Measurements from ENCODE around the gene TARS1. TPM values are rescaled to one million over a fixed set of nuclear protein-coding genes. Genes with fewer than 3 reads are reported as not detected.

TARS1 gene
- total RNA-seq, 4 donors from 2014 or later: 62.8 to 77.6 (median 69.8) TPM

- in situ Hi-C loops (cut with MboI; ENCODE audit: low sequenced_read_pairs in 4 of 4): loop anchor here in 3 of 4 donors (10.0 to 25.0 kb wide), 5 partner anchors 497 to 1903 kb away; partner anchors contain the start of genes DNAJC21 (in 2 of the 3), RXFP3 (in 2 of the 3), C5orf22 (in 1 of the 3) and DROSHA (in 1 of the 3)
- no peak for TF ChIP-seq CTCF (IDR thresholded peaks at IDR 0.05 in 4 of 5, conservative IDR thresholded peaks at IDR 0.05 in 1 of 5)
- TF ChIP-seq POLR2A (IDR thresholded peaks at IDR 0.05): no peak
- H3K36me3 ChIP-seq: no peaks in the 10 kb centered on the region
- peak overlapping the region; percentile 85 to 98 (median 96) for H3K27ac ChIP-seq
- H3K9me3 ChIP-seq: no peaks in the 10 kb centered on the region
- ATAC-seq: no peak
- peak overlapping the region; percentile 70 to 97 (median 88) for H3K4me3 ChIP-seq
- peaks cover 27 to 34% of the 10 kb centered on the region in 2 donors for H3K4me1 ChIP-seq
- DNase-seq: no peak
- intact Hi-C loops (cut with DNase I; ENCODE audit: low total_unique reads): loop anchor here (1.0 to 5.0 kb wide), 5 partner anchors 568 to 1487 kb away; partner anchors contain the start of genes AMACR, DNAJC21, GOLPH3 and MTMR12
- no peaks in the 10 kb centered on the region for H3K27me3 ChIP-seq
Measured at GRCh38 chr5:33439905-33440481, 772 bp upstream of the TARS1 start.

GRCh38 chr5:33441241-33442177 is 744 bp downstream of the TARS1 start:
- DNase-seq (peak in 1 of 2 donors; percentile 31), ATAC-seq (peak; percentile 27 to 44)
- H3K9me3 ChIP-seq: no peaks in the 10 kb centered on the region
- intact Hi-C loops (cut with DNase I; ENCODE audit: low total_unique reads) (loop anchor here (5.0 kb wide), 4 partner anchors 999 to 1486 kb away; partner anchors contain the start of genes DNAJC21, GOLPH3, MTMR12 and ZFR), in situ Hi-C loops (cut with MboI; ENCODE audit: low sequenced_read_pairs in 4 of 4) (loop anchor here in 3 of 4 donors (10.0 to 25.0 kb wide), 5 partner anchors 496 to 1904 kb away; partner anchors contain the start of genes DNAJC21 (in 2 of the 3), RXFP3 (in 2 of the 3), C5orf22 (in 1 of the 3) and DROSHA (in 1 of the 3))
- H3K4me1 ChIP-seq: peaks cover 27 to 34% of the 10 kb centered on the region in 2 donors
- peak overlapping the region; percentile 85 to 98 (median 96) for H3K27ac ChIP-seq
- peak overlapping the region; percentile 70 to 97 (median 91) for H3K4me3 ChIP-seq
- no peaks in the 10 kb centered on the region for H3K27me3 ChIP-seq
- peaks cover 0 to 11% of the 10 kb centered on the region in 2 donors for H3K36me3 ChIP-seq
- no peak for TF ChIP-seq POLR2A (IDR thresholded peaks at IDR 0.05)
- TF ChIP-seq CTCF (IDR thresholded peaks at IDR 0.05 in 4 of 5, conservative IDR thresholded peaks at IDR 0.05 in 1 of 5): no peak

- Histone ChIP-seq H3K4me3 (no peak overlapping the region), H3K4me1 (peaks cover 32 to 34% of the 10 kb centered on the region in 2 donors), H3K27ac (no peak overlapping the region), H3K36me3 (peaks cover 0 to 19% of the 10 kb centered on the region in 2 donors), H3K27me3 (no peaks in the 10 kb centered on the region), H3K9me3 (no peaks in the 10 kb centered on the region)
- intact Hi-C loops (cut with DNase I; ENCODE audit: low total_unique reads): loop anchor here (5.0 kb wide), 4 partner anchors 1002 to 1483 kb away; partner anchors contain the start of genes DNAJC21, GOLPH3, MTMR12 and ZFR
- ATAC-seq (no peak), DNase-seq (no peak)
- in situ Hi-C loops (cut with MboI; ENCODE audit: low sequenced_read_pairs in 4 of 4): loop anchor here in 3 of 4 donors (10.0 to 25.0 kb wide), 5 partner anchors 493 to 1907 kb away; partner anchors contain the start of genes DNAJC21 (in 2 of the 3), RXFP3 (in 2 of the 3), C5orf22 (in 1 of the 3) and DROSHA (in 1 of the 3)
- no peak for TF ChIP-seq CTCF (IDR thresholded peaks at IDR 0.05 in 4 of 5, conservative IDR thresholded peaks at IDR 0.05 in 1 of 5)
- TF ChIP-seq POLR2A (IDR thresholded peaks at IDR 0.05): no peak
Measured at GRCh38 chr5:33444542-33444941, 3.8 kb downstream of the TARS1 start.

GRCh38 chr5:33445798-33446197 is 5.0 kb downstream of the TARS1 start:
- ATAC-seq: no peak
- intact Hi-C loops (cut with DNase I; ENCODE audit: low total_unique reads): no loop called here
- no peak for DNase-seq
- Histone ChIP-seq H3K9me3 (no peaks in the 10 kb centered on the region), H3K27me3 (no peaks in the 10 kb centered on the region), H3K4me3 (no peak overlapping the region), H3K4me1 (peaks cover 27 to 30% of the 10 kb centered on the region in 2 donors), H3K36me3 (peaks cover 0 to 28% of the 10 kb centered on the region in 2 donors), H3K27ac (no peak overlapping the region)
- no peak for TF ChIP-seq CTCF (IDR thresholded peaks at IDR 0.05 in 4 of 5, conservative IDR thresholded peaks at IDR 0.05 in 1 of 5)
- in situ Hi-C loops (cut with MboI; ENCODE audit: low sequenced_read_pairs in 4 of 4): loop anchor here in 3 of 4 donors (10.0 to 25.0 kb wide), 5 partner anchors 492 to 1908 kb away; partner anchors contain the start of genes DNAJC21 (in 2 of the 3), RXFP3 (in 2 of the 3), C5orf22 (in 1 of the 3) and DROSHA (in 1 of the 3)

Measured in gastrocnemius medialis (tissue), 4 donors.